Activated CD4-positive, alpha-beta memory T cell treated with anti-CD3 and anti-CD28 coated beads, Interleukin-2, amount 10 ng/mL, durations not matched to agents 7 days and 5 days (primary cell): ENCODE data around the gene RPH3AL. TPM values are rescaled to one million over a fixed set of nuclear protein-coding genes. Genes with fewer than 3 reads are reported as not detected.

Source experiments
- CTCF ChIA-PET: fragments of 350-600 bp; sonication (Branson Sonifier 250); formaldehyde crosslinking; loops from one replicate; lab custom pipeline; 2021; ENCODE audit warnings: antibody characterized with exemption, inconsistent platforms; lab: Charles Lee
- POLR2A ChIA-PET: fragments of 350-600 bp; sonication (Branson Sonifier 250); formaldehyde crosslinking; loops from one replicate; lab custom pipeline; 2021; ENCODE audit warnings: antibody characterized with exemption; lab: Charles Lee
- DNase-seq: peaks from one replicate; pipeline ENCODE4 v3.0.0-alpha.2; 2020
- H3K27ac Mint-ChIP-seq: one replicate; pipeline ENCODE4 v1.8.0; 2021; ENCODE audit warnings: mild to moderate bottlenecking, mixed read lengths
- H3K27me3 Mint-ChIP-seq: one replicate; pipeline ENCODE4 v1.8.0; 2021; ENCODE audit warnings: mixed read lengths
- H3K36me3 Mint-ChIP-seq: one replicate; pipeline ENCODE4 v1.8.0; 2021; ENCODE audit warnings: low read depth, mixed read lengths
- H3K4me1 Mint-ChIP-seq: one replicate; pipeline ENCODE4 v1.8.0; 2021; ENCODE audit warnings: mixed read lengths
- H3K4me3 Mint-ChIP-seq: one replicate; pipeline ENCODE4 v1.8.0; 2021; ENCODE audit warnings: mild to moderate bottlenecking, mixed read lengths
- H3K9me3 Mint-ChIP-seq: one replicate; pipeline ENCODE4 v1.8.0; 2021; ENCODE audit warnings: mixed read lengths
- total RNA-seq, 2 experiments: library from RNA; stranded (reverse); gene quantifications; one replicate each; pipeline ENCODE4 v1.2.3, GENCODE V29; 2021

RPH3AL gene
- total RNA-seq, 2 experiments from 2014 or later, result 2.5 to 2.8 TPM

DNA sequence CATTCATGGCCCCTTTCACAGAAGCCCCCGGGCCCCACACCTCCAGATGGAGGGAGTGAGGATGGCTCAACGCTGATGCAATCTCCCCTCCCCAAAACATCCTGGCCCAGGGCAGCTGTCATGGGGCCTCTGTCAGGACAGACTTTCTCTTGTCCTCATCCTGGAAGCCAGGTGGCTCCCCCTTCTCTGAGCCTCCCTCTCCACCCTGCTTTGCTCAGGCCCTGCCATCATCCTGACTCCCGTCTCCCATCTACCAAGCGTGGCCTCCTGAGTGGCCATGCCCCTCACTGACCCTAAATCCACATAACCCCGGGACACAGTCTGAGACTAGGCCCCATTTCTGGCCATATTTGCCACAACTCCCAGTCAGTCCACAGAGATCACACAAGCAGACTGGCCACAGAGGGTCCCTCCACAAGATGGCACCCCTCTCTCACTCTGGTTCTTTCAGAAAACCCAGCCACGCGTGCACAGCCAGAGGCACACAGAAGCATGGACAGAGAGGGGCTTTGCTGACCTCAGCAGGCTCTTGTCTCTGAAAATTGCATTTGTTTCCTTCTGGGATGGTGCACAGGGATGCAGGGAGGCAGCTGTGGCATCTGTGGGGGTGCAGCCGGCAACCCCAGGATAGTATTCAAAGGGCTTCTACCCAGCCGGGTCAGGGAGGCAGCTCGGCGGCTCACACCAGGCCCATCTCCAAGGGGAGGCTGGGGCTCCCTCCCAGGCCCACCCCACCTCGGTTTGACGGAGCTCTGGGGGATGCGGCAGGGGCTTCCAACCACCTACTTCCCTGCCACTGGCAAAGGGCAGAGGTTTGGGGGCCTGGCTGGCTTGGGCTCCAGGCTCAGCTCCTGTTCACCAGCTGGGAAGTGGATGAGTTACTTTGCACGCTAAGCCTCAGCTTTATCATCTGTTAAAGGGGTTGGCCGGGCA, 188.0 kb downstream of the RPH3AL start:
- CTCF ChIA-PET, result interaction anchor here (0.9 kb wide), 1 partner anchor 536 kb away, joined by 3 read pairs; no protein-coding TSS in a partner anchor
- POLR2A ChIA-PET, result no interaction called here
- H3K4me1 Mint-ChIP-seq, result no peaks in the 10 kb centered on the region
- H3K36me3 Mint-ChIP-seq, result no peaks in the 10 kb centered on the region
- no peak overlapping the region for H3K4me3 Mint-ChIP-seq
- DNase-seq, result no peak
- no peaks in the 10 kb centered on the region for H3K27me3 Mint-ChIP-seq
- H3K27ac Mint-ChIP-seq, result no peak overlapping the region
- no peaks in the 10 kb centered on the region for H3K9me3 Mint-ChIP-seq

- CTCF ChIA-PET, result no interaction called here
- Mint-ChIP-seq H3K36me3 (no peaks in the 10 kb centered on the region), H3K4me1 (no peaks in the 10 kb centered on the region)
Observed at GRCh38 chr17:163514-164098, 189.0 kb downstream of the RPH3AL start.

GRCh38 chr17:162689-163088, 189.9 kb downstream of the RPH3AL start:
- CTCF ChIA-PET, result no interaction called here

More at GRCh38 chr17:163514-164098, 189.0 kb downstream of the RPH3AL start:
- POLR2A ChIA-PET, result no interaction called here
- H3K27ac Mint-ChIP-seq, result no peak overlapping the region
- H3K9me3 Mint-ChIP-seq, result no peaks in the 10 kb centered on the region
- H3K27me3 Mint-ChIP-seq, result no peaks in the 10 kb centered on the region
- H3K4me3 Mint-ChIP-seq, result no peak overlapping the region
- DNase-seq, result no peak

More at GRCh38 chr17:162689-163088, 189.9 kb downstream of the RPH3AL start:
- DNase-seq, result no peak
- no peak overlapping the region for H3K27ac Mint-ChIP-seq
- no peaks in the 10 kb centered on the region for H3K36me3 Mint-ChIP-seq
- no peaks in the 10 kb centered on the region for H3K4me1 Mint-ChIP-seq
- no peaks in the 10 kb centered on the region for H3K9me3 Mint-ChIP-seq
- POLR2A ChIA-PET, result no interaction called here
- H3K4me3 Mint-ChIP-seq, result no peak overlapping the region
- H3K27me3 Mint-ChIP-seq, result no peaks in the 10 kb centered on the region

Other genes with a start within 250 kb of the RPH3AL start
- not detected for gene SCGB1C2, start 215.2 kb downstream of the RPH3AL start, total RNA-seq
- not detected for gene DOC2B, start 171.2 kb downstream of the RPH3AL start, total RNA-seq
- gene RFLNB, start 93.1 kb upstream of the RPH3AL start, total RNA-seq, result 10 to 100 TPM; 85.5 to 85.6 TPM